GM23338 (cell line): ENCODE results near the gene CTXND2. TPM values are rescaled to one million over a fixed set of nuclear protein-coding genes. Genes with fewer than 3 reads are reported as not detected.

Experiments used
- ATAC-seq: fragments of 200-7000 bp; cut with Tn5 transposase; 3 replicates; pipeline ENCODE4 v1.9.1; 2020
- DNase-seq: peaks from one replicate; pipeline ENCODE4 v3.0.0-alpha.2; 2015; ENCODE audit warnings: low spot score
- H2AFZ ChIP-seq: fragments of 200-600 bp; sonication (generic); 2 replicates; pipeline ENCODE4 v1.8.0; 2016; ENCODE audit warnings: antibody characterized with exemption, mild to moderate bottlenecking, moderate library complexity
- H3F3A ChIP-seq: fragments of 200-600 bp; sonication (generic); replicated peaks from 2 replicates; pipeline ENCODE4 v1.8.0; 2017; ENCODE audit warnings: antibody characterized with exemption, mixed run types, low read depth
- H3K27ac ChIP-seq: fragments of 200-600 bp; sonication (generic); 2 replicates; pipeline ENCODE4 v1.6.1; 2016; ENCODE audit warnings: low read depth
- H3K27me3 ChIP-seq: fragments of 200-600 bp; sonication (generic); 2 replicates; pipeline ENCODE4 v1.8.0; 2016; ENCODE audit warnings: mild to moderate bottlenecking, mixed run types, moderate library complexity; ENCODE audit not compliant: insufficient read depth
- H3K36me3 ChIP-seq: fragments of 200-600 bp; sonication (generic); 2 replicates; pipeline ENCODE4 v1.8.0; 2016; ENCODE audit warnings: mild to moderate bottlenecking; ENCODE audit not compliant: insufficient read depth
- H3K4me1 ChIP-seq: fragments of 200-600 bp; sonication (generic); 2 replicates; pipeline ENCODE4 v1.8.0; 2016; ENCODE audit warnings: mild to moderate bottlenecking, moderate library complexity; ENCODE audit not compliant: insufficient read depth
- H3K4me2 ChIP-seq: fragments of 200-600 bp; sonication (generic); 2 replicates; pipeline ENCODE4 v1.7.1; 2017; ENCODE audit warnings: mixed run types
- H3K4me3 ChIP-seq: fragments of 200-600 bp; sonication (generic); 2 replicates; pipeline ENCODE4 v1.6.1; 2016; ENCODE audit warnings: mixed run types
- H3K79me2 ChIP-seq: fragments of 200-600 bp; sonication (generic); replicated peaks from 2 replicates; pipeline ENCODE4 v1.8.0; 2017; ENCODE audit warnings: mild to moderate bottlenecking; ENCODE audit not compliant: insufficient read depth
- H3K9me2 ChIP-seq: fragments of 200-600 bp; sonication (generic); 2 replicates; pipeline ENCODE4 v1.8.0; 2017; ENCODE audit not compliant: insufficient read depth
- H4K20me1 ChIP-seq: fragments of 200-600 bp; sonication (generic); replicated peaks from 2 replicates; pipeline ENCODE4 v1.8.0; 2017; ENCODE audit warnings: mild to moderate bottlenecking; ENCODE audit not compliant: insufficient read depth
- H3K27ac Mint-ChIP-seq: 2 replicates; pipeline ENCODE4 v1.8.0; 2020; ENCODE audit warnings: inconsistent platforms, mild to moderate bottlenecking, moderate library complexity, mixed read lengths
- H3K27me3 Mint-ChIP-seq: 3 replicates; pipeline ENCODE4 v1.8.0; 2022; ENCODE audit warnings: low read depth, mild to moderate bottlenecking, moderate library complexity, mixed read lengths, inconsistent platforms; ENCODE audit not compliant: insufficient read depth, poor library complexity
- H3K36me3 Mint-ChIP-seq: 3 replicates; pipeline ENCODE4 v1.8.0; 2021; ENCODE audit warnings: low read depth, mild to moderate bottlenecking, inconsistent platforms, moderate library complexity, mixed read lengths
- H3K4me1 Mint-ChIP-seq: 3 replicates; pipeline ENCODE4 v1.8.0; 2020; ENCODE audit warnings: mild to moderate bottlenecking, inconsistent platforms, mixed read lengths
- H3K4me3 Mint-ChIP-seq: 3 replicates; pipeline ENCODE4 v1.8.0; 2021; ENCODE audit warnings: moderate library complexity, mild to moderate bottlenecking, inconsistent platforms, mixed read lengths
- H3K9me3 Mint-ChIP-seq: 3 replicates; pipeline ENCODE4 v1.8.0; 2020; ENCODE audit warnings: moderate library complexity, mild to moderate bottlenecking, inconsistent platforms, mixed read lengths
- CREB1 ChIP-seq: fragments of 250-450 bp; sonication (Bioruptor Pico); IDR thresholded peaks from 2 replicates; pipeline ENCODE4 v1.5.0; 2020; ENCODE audit warnings: low read depth, mild to moderate bottlenecking, moderate library complexity
- CTCF ChIP-seq, 2 experiments: fragments of 200-600 bp in 1 of 2; sonication (generic) in 1 of 2; conservative IDR thresholded peaks; 2 replicates each; pipeline versions ENCODE4 v1.5.1 to v1.6.1; 2016 to 2017; ENCODE audit warnings: antibody characterized with exemption in 2 of 2, low read depth in 2 of 2, mild to moderate bottlenecking in 2 of 2, moderate library complexity in 1 of 2
- ETS1 ChIP-seq: IDR thresholded peaks from 2 replicates; pipeline ENCODE4 v1.6.1; 2016; ENCODE audit warnings: antibody characterized with exemption
- EZH2 ChIP-seq: fragments of 200-600 bp; sonication (generic); IDR thresholded peaks from one replicate; pipeline ENCODE4 v1.8.0; 2017; ENCODE audit warnings: antibody characterized with exemption, mild to moderate bottlenecking, low read depth; ENCODE audit not compliant: unreplicated experiment
- EZH2phosphoT487 ChIP-seq: fragments of 200-600 bp; sonication (generic); IDR thresholded peaks from one replicate; pipeline ENCODE4 v1.8.1; 2018; ENCODE audit warnings: antibody characterized with exemption; ENCODE audit not compliant: unreplicated experiment
- JUNB ChIP-seq: IDR thresholded peaks from one replicate; pipeline ENCODE4 v1.6.1; 2016; ENCODE audit warnings: antibody characterized with exemption; ENCODE audit not compliant: unreplicated experiment
- NANOG ChIP-seq: IDR thresholded peaks from 2 replicates; pipeline ENCODE4 v1.6.1; 2016; ENCODE audit warnings: antibody characterized with exemption, borderline replicate concordance
- POLR2AphosphoS5 ChIP-seq: IDR thresholded peaks from 2 replicates; pipeline ENCODE4 v1.6.1; 2016; ENCODE audit warnings: antibody characterized with exemption, low read depth
- REST ChIP-seq: IDR thresholded peaks from one replicate; pipeline ENCODE4 v1.6.1; 2018; ENCODE audit warnings: antibody characterized with exemption; ENCODE audit not compliant: unreplicated experiment
- STAT1 ChIP-seq: IDR thresholded peaks from one replicate; pipeline ENCODE4 v1.6.1; 2016; ENCODE audit warnings: antibody characterized with exemption; ENCODE audit not compliant: unreplicated experiment
- ZNF114 ChIP-seq: fragments of 250-450 bp; sonication (Bioruptor Pico); IDR thresholded peaks from 2 replicates; pipeline ENCODE4 v1.5.0; 2020; ENCODE audit warnings: mild to moderate bottlenecking, moderate library complexity
- ZNF331 ChIP-seq: fragments of 250-450 bp; sonication (Bioruptor Pico); IDR thresholded peaks from 2 replicates; pipeline ENCODE4 v1.5.0; 2020; ENCODE audit warnings: low read depth, mild to moderate bottlenecking, moderate library complexity
- ZNF462 ChIP-seq: fragments of 250-450 bp; sonication (Bioruptor Pico); IDR thresholded peaks from 2 replicates; pipeline ENCODE4 v1.5.0; 2020; ENCODE audit warnings: mild to moderate bottlenecking, moderate library complexity
- polyA plus RNA-seq: library from polyadenylated mRNA; unstranded; fragments of >200 nt; fragmentation: Nextera tagmentation; extraction: Ambion mirVana; gene quantifications from 2 replicates; pipeline ENCODE4 v1.2.1, GENCODE V29; 2016
- total RNA-seq: library from RNA; depleted of rRNA; stranded (reverse); fragments of >200 nt; shearing (Covaris generic); gene quantifications from 2 replicates; pipeline ENCODE4 v1.2.3, GENCODE V29; 2014

CTXND2 gene
- total and polyA plus RNA-seq, 2 experiments from 2014 or later: not detected

GRCh38 chr1:150841626-150842025, 45.3 kb upstream of the CTXND2 start (continued):
- TF ChIP-seq EZH2phosphoT487: no peak
- TF ChIP-seq CREB1 (CRISPR knock-in tag): no peak
- TF ChIP-seq ZNF331: no peak

GRCh38 chr1:150842343-150842742, 44.6 kb upstream of the CTXND2 start:
- Histone ChIP-seq H3K27me3 (no peaks in the 10 kb centered on the region), H3K4me1 (peaks cover 11% of the 10 kb centered on the region), H4K20me1 (no peaks in the 10 kb centered on the region), H3K9me2 (no peaks in the 10 kb centered on the region), H2AFZ (no peak overlapping the region), H3K79me2 (no peaks in the 10 kb centered on the region), H3K36me3 (peaks cover 7% of the 10 kb centered on the region; the same call in 1 of the 2 replicates), H3K27ac (peak overlapping the region; percentile 28; the same call in 1 of the 2 replicates), H3K4me2 (no peak overlapping the region), H3F3A (no peaks in the 10 kb centered on the region), H3K4me3 (no peak overlapping the region)
- DNase-seq (no peak), ATAC-seq (no peak)
- peaks cover 10% of the 10 kb centered on the region; the same call in 2 of the 3 replicates for H3K4me1 Mint-ChIP-seq
- TF ChIP-seq EZH2: no peak
- no peak for TF ChIP-seq EZH2phosphoT487
- no peak for TF ChIP-seq STAT1
- TF ChIP-seq REST: no peak
- TF ChIP-seq NANOG: no peak
- no peak for TF ChIP-seq ZNF114
- TF ChIP-seq ZNF331: no peak
- TF ChIP-seq CREB1 (CRISPR knock-in tag): no peak
- no peak for TF ChIP-seq JUNB
- no peak for TF ChIP-seq ETS1
- no peak for TF ChIP-seq POLR2AphosphoS5
- no peak for TF ChIP-seq ZNF462
- no peak for TF ChIP-seq CTCF (conservative IDR thresholded peaks at IDR 0.05; ENCODE audit: low read depth in 2 of 2)
- H3K27me3 Mint-ChIP-seq: no peaks in the 10 kb centered on the region
- no peaks in the 10 kb centered on the region for H3K9me3 Mint-ChIP-seq
- peak overlapping the region; percentile 47 for H3K27ac Mint-ChIP-seq
- H3K36me3 Mint-ChIP-seq: peaks cover 5% of the 10 kb centered on the region; the same call in 2 of the 3 replicates
- H3K4me3 Mint-ChIP-seq: no peak overlapping the region
